ENCODE results near the gene CSTB. TPM values are rescaled to one million over a fixed set of nuclear protein-coding genes. Genes with fewer than 3 reads are reported as not detected.

Gene CSTB
- total and polyA plus RNA-seq, 2 donors (not counting 1 experiment from before 2014, with no cell fraction given) = 14.0 to 28.3 TPM

GRCh38 chr21:43803558-43804300 is 27.6 kb upstream of the CSTB start:
- Histone ChIP-seq H3K4me2 (replicated peaks; ENCODE audit: low read depth, low read length, poor library complexity, severe bottlenecking) (no peak overlapping the region), H2AFZ (ENCODE audit: insufficient read depth, low read depth, low read length, poor library complexity, severe bottlenecking) (no peak overlapping the region), H4K20me1 (ENCODE audit: control insufficient read depth, insufficient read depth, low read length, poor library complexity, severe bottlenecking) (peaks cover 49% of the 10 kb centered on the region), H3K4me1 (ENCODE audit: control insufficient read depth in 2 of 2, insufficient read depth in 2 of 2, low read length in 2 of 2) (peaks cover 26 to 38% of the 10 kb centered on the region in 2 donors), H3K9me3 (ENCODE audit: control extremely low read depth in 1 of 3, control insufficient read depth in 2 of 3, insufficient read depth in 1 of 3, low read length in 2 of 3) (peaks cover 0 to 6% (median 0%) of the 10 kb centered on the region in 3 donors), H3K4me3 (ENCODE audit: control extremely low read depth in 1 of 5, extremely low read depth in 1 of 5, insufficient read depth in 1 of 5, low read depth in 2 of 5, low read length in 4 of 5) (no peak overlapping the region), H3K9ac (ENCODE audit: low read length) (no peak overlapping the region), H3K36me3 (replicated peaks in 1 of 2; ENCODE audit: control extremely low read depth in 1 of 2, control insufficient read depth in 1 of 2, extremely low read depth in 1 of 2, insufficient read depth in 2 of 2, low read length in 1 of 2) (peaks cover 0 to 51% of the 10 kb centered on the region in 2 experiments), H3K79me2 (ENCODE audit: control insufficient read depth, insufficient read depth, low read length) (peaks cover 18% of the 10 kb centered on the region), H3K27ac (ENCODE audit: low read length in 2 of 2) (no peak overlapping the region), H3K27me3 (replicated peaks in 1 of 4; ENCODE audit: control extremely low read depth in 1 of 4, control insufficient read depth in 3 of 4, insufficient read depth in 4 of 4, low read length in 3 of 4) (peaks cover 0 to 4% (median 2%) of the 10 kb centered on the region in 4 experiments)
- no peak overlapping the region for H3K4me3 Mint-ChIP-seq
- intact Hi-C loops (cut with micrococcal nuclease) = loop anchor here (10.0 kb wide), 1 partner anchor 61 kb away; the partner anchor contains the start of gene AGPAT3
- ChIA-PET CTCF (no interaction called here), POLR2A (no interaction called here)
- H3K4me1 Mint-ChIP-seq = peaks cover 22% of the 10 kb centered on the region
- TF ChIP-seq CTCF (IDR thresholded peaks at IDR 0.05) (no peak), EZH2 (IDR thresholded peaks at IDR 0.05; ENCODE audit: borderline replicate concordance, insufficient read depth, low read depth, low read length, poor library complexity, severe bottlenecking) (no peak)
- WGBS (ENCODE audit: insufficient coverage) = 95% methylated on average over 31 of the region's 33 CpGs
- no peaks in the 10 kb centered on the region for H3K9me3 Mint-ChIP-seq (ENCODE audit: insufficient read depth)
- H3K27ac Mint-ChIP-seq = peak overlapping the region; percentile 32
- H3K27me3 Mint-ChIP-seq = no peaks in the 10 kb centered on the region
- ATAC-seq (ENCODE audit: low read depth) (no peak), DNase-seq (no peak)

- peaks cover 0 to 3% (median 0%) of the 10 kb centered on the region in 4 experiments for H3K27me3 ChIP-seq (replicated peaks in 1 of 4; ENCODE audit: control extremely low read depth in 1 of 4, control insufficient read depth in 3 of 4, insufficient read depth in 4 of 4, low read length in 3 of 4)
- H2AFZ ChIP-seq (ENCODE audit: insufficient read depth, low read depth, low read length, poor library complexity, severe bottlenecking) = no peak overlapping the region
- H3K36me3 ChIP-seq (replicated peaks in 1 of 2; ENCODE audit: control extremely low read depth in 1 of 2, control insufficient read depth in 1 of 2, extremely low read depth in 1 of 2, insufficient read depth in 2 of 2, low read length in 1 of 2) = peaks cover 0 to 59% of the 10 kb centered on the region in 2 experiments
- peaks cover 39% of the 10 kb centered on the region for H4K20me1 ChIP-seq (ENCODE audit: control insufficient read depth, insufficient read depth, low read length, poor library complexity, severe bottlenecking)
- Mint-ChIP-seq H3K9me3 (ENCODE audit: insufficient read depth) (no peaks in the 10 kb centered on the region), H3K27ac (peak overlapping the region; percentile 15), H3K27me3 (no peaks in the 10 kb centered on the region), H3K4me1 (peaks cover 22% of the 10 kb centered on the region), H3K4me3 (no peak overlapping the region)
- no peak overlapping the region for H3K27ac ChIP-seq (ENCODE audit: low read length in 2 of 2)
- ChIA-PET CTCF (no interaction called here), POLR2A (no interaction called here)
- DNase-seq (no peak), ATAC-seq (ENCODE audit: low read depth) (no peak)
- no peak overlapping the region for H3K4me3 ChIP-seq (ENCODE audit: control extremely low read depth in 1 of 5, extremely low read depth in 1 of 5, insufficient read depth in 1 of 5, low read depth in 2 of 5, low read length in 4 of 5)
- peaks cover 11% of the 10 kb centered on the region for H3K79me2 ChIP-seq (ENCODE audit: control insufficient read depth, insufficient read depth, low read length)
- no peak overlapping the region for H3K9ac ChIP-seq (ENCODE audit: low read length)
- 98% methylated on average over 14 of the region's 14 CpGs for WGBS (ENCODE audit: insufficient coverage)
- peaks cover 26 to 36% of the 10 kb centered on the region in 2 donors for H3K4me1 ChIP-seq (ENCODE audit: control insufficient read depth in 2 of 2, insufficient read depth in 2 of 2, low read length in 2 of 2)
- intact Hi-C loops (cut with micrococcal nuclease) = loop anchor here (10.0 kb wide), 1 partner anchor 62 kb away; the partner anchor contains the start of gene AGPAT3
- no peak overlapping the region for H3K4me2 ChIP-seq (replicated peaks; ENCODE audit: low read depth, low read length, poor library complexity, severe bottlenecking)
- TF ChIP-seq EZH2 (IDR thresholded peaks at IDR 0.05; ENCODE audit: borderline replicate concordance, insufficient read depth, low read depth, low read length, poor library complexity, severe bottlenecking) (no peak), CTCF (IDR thresholded peaks at IDR 0.05) (no peak)
- H3K9me3 ChIP-seq (ENCODE audit: control extremely low read depth in 1 of 3, control insufficient read depth in 2 of 3, insufficient read depth in 1 of 3, low read length in 2 of 3) = peaks cover 0 to 6% (median 0%) of the 10 kb centered on the region in 3 donors
These were observed 26.7 kb upstream of the CSTB start for GRCh38 chr21:43802713-43803313.

All from B cell (primary cell).